Right atrium auricular region (tissue), 2 donors: ENCODE measurements around the gene SEMA4D. TPM values are rescaled to one million over a fixed set of nuclear protein-coding genes. Genes with fewer than 3 reads are reported as not detected.

Source experiments
- DNase-seq: peaks from one replicate; pipeline ENCODE4 v3.0.0-alpha.2; 2019; ENCODE audit warnings: low spot score
- H3K27ac ChIP-seq, 2 donors: fragments of 200-600 bp; sonication (generic); 1 replicate in 1 of 2; 2 replicates in 1 of 2; pipeline ENCODE4 v1.5.1; 2016 to 2019
- H3K27me3 ChIP-seq, 2 donors: fragments of 200-600 bp; sonication (generic); one replicate each; pipeline versions ENCODE4 v1.5.1 to v1.6.0; 2017 to 2019
- H3K36me3 ChIP-seq: fragments of 200-600 bp; sonication (generic); one replicate; pipeline ENCODE4 v1.5.1; 2016
- H3K4me1 ChIP-seq, 2 donors: fragments of 200-600 bp; sonication (generic); one replicate each; pipeline versions ENCODE4 v1.5.1 to v1.6.0; 2017 to 2019
- H3K4me3 ChIP-seq, 2 donors: fragments of 200-600 bp; sonication (generic); 1 replicate in 1 of 2; 2 replicates in 1 of 2; pipeline ENCODE4 v1.5.1; 2017 to 2019; ENCODE audit warnings: mild to moderate bottlenecking in 1 of 2, moderate library complexity in 1 of 2
- H3K9me3 ChIP-seq, 2 donors: fragments of 200-600 bp; sonication (generic); one replicate each; pipeline ENCODE4 v1.5.1; 2019
- total RNA-seq, 2 donors: library from RNA; depleted of rRNA; stranded (reverse); fragments of >200 nt; gene quantifications; one replicate each; pipeline ENCODE4 v1.1.0, GENCODE V29; 2016
- TF ChIP-seq, protein P1 (sequence below), 2 donors: fragments of 200-600 bp; sonication (generic); IDR thresholded peaks; one replicate each; pipeline ENCODE4 v1.5.1; 2019; ENCODE audit warnings: antibody characterized with exemption in 2 of 2

SEMA4D gene
- total RNA-seq, 2 donors from 2014 or later: 14.6 to 22.1 TPM

DNA sequence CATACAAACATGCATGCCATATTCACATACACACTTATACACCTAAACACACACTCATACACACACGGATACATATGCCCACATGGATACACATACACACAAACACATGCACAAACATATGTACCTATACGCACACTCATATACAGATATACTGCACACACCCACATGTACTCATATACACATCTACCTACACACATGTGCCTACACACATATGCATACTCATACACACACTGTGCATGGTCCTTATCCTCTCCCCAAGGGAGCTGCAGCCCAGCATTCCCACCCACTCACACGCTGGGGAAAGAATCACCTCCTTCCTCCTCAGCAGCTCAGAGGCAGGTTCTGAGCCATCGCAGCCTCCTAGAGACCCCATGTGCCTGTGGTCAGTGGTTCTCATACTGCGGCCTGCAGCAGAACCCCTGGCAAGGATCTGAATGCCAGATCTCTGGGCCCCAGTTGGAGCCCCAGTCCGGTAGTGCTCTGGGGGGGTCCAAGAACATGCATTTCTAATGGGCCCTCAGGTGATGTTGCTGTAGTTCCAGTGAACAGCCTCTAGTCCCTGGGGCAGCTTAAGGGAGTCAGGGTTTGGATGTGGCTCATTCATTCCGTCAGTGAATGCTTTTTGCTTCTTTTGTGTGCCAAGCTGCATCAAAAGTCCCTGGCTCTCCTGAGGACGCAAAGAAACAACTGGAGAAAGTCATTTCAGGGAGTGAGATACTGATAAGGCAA is 39.0 kb downstream of the SEMA4D start:
- Histone ChIP-seq H3K36me3 (no peaks in the 10 kb centered on the region), H3K27ac (no peak overlapping the region), H3K27me3 (no peaks in the 10 kb centered on the region), H3K4me1 (peaks cover 0 to 4% of the 10 kb centered on the region in 2 donors), H3K4me3 (no peak overlapping the region), H3K9me3 (no peaks in the 10 kb centered on the region)
- no peak for DNase-seq
- TF ChIP-seq, protein P1, sequence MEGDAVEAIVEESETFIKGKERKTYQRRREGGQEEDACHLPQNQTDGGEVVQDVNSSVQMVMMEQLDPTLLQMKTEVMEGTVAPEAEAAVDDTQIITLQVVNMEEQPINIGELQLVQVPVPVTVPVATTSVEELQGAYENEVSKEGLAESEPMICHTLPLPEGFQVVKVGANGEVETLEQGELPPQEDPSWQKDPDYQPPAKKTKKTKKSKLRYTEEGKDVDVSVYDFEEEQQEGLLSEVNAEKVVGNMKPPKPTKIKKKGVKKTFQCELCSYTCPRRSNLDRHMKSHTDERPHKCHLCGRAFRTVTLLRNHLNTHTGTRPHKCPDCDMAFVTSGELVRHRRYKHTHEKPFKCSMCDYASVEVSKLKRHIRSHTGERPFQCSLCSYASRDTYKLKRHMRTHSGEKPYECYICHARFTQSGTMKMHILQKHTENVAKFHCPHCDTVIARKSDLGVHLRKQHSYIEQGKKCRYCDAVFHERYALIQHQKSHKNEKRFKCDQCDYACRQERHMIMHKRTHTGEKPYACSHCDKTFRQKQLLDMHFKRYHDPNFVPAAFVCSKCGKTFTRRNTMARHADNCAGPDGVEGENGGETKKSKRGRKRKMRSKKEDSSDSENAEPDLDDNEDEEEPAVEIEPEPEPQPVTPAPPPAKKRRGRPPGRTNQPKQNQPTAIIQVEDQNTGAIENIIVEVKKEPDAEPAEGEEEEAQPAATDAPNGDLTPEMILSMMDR (IDR thresholded peaks at IDR 0.05): no peak

DNA sequence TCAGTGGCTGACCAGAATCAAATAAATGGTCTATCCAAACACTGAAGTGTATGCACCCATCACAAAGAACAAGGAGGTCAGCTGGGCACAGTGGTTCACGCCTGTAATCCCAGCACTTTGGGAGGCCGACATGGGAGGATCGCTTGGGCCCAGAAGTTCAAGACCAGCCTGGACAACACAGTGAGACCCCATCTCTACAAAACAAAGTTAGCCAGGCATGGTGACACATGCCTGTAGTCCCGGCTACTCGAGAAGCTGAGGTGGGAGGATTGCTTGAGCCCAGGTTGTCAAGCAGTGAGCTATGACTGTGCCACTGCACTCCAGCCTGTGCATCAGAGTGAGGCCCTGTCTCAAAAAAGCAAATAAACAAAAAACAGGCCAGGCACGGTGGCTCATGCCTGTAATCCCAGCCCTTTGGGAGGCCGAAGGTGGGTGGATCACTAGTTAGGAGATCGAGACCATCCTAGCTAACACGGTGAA is 40.5 kb downstream of the SEMA4D start:
- peaks cover 0 to 4% of the 10 kb centered on the region in 2 donors for H3K4me1 ChIP-seq
- H3K9me3 ChIP-seq: no peaks in the 10 kb centered on the region
- no peaks in the 10 kb centered on the region for H3K27me3 ChIP-seq
- TF ChIP-seq, protein P1 (IDR thresholded peaks at IDR 0.05): no peak
- no peak for DNase-seq
- no peak overlapping the region for H3K4me3 ChIP-seq
- no peaks in the 10 kb centered on the region for H3K36me3 ChIP-seq
- no peak overlapping the region for H3K27ac ChIP-seq

DNA sequence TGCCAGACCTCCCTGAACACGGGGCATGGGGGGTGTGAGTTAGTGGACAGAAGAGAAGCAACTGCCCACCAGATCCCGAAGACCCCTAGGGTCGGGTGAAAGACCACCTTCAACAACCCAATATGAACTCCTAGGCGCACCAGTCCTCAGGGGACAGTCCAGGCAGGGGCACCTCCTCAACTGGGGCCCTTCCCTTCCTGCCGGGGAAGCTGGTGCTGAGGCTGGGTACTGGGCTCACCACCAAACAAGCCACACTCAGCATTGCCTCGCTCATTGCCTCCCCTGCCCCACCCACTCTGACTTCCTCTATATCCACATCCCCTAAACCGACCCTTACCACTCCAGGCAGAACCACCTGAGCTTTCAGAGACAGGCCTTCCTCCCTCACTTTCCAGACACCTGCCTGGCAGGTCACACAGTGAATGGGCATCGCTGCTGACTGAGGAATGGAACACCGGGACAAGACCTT is 42.5 kb downstream of the SEMA4D start:
- TF ChIP-seq, protein P1 (IDR thresholded peaks at IDR 0.05): no peak
- Histone ChIP-seq H3K9me3 (no peaks in the 10 kb centered on the region), H3K27ac (no peak overlapping the region), H3K27me3 (no peaks in the 10 kb centered on the region), H3K4me1 (no peaks in the 10 kb centered on the region), H3K4me3 (no peak overlapping the region), H3K36me3 (no peaks in the 10 kb centered on the region)
- DNase-seq: no peak

DNA sequence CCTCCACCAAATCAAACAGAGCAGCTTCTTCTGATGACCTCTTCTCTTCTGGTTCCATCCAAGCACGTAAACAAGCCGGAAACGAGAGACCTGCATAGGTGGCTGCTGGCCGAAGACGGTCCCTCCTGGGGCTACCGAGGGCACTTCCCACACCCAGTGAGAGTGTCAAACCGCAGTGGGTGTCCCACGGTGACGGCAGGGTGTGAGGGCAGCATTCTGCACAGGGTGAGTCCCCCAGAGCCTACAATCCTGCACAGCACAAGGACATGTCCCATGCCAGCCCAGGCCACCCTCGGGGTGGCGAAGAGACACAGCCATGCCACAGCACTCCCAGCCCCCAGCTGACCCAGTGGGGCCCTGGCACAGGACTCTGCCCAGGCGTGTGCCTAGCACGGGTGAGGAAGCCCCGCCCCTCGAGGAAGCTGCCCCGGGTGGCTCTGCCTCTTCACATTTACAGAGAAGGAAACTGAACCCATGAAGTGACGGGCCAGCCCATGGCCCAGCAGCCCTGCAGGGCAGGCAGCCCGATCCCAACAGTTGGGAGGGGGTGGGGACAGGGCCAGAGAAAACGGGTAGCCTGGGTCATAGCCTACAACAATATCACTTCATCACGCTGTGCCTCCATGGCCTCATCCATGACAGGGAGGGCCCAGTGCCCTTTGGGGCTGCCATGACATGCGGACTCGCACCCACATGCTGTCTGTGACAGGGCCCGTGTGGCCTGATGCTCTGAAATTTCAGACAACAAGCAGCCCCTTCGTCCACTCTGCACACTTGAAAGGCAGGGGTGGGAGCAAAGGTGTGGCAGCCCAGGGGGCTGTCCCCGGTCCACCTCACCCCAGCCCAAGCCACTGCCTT is 43.2 kb downstream of the SEMA4D start:
- Histone ChIP-seq H3K4me3 (no peak overlapping the region), H3K36me3 (no peaks in the 10 kb centered on the region), H3K27me3 (no peaks in the 10 kb centered on the region), H3K4me1 (no peaks in the 10 kb centered on the region), H3K27ac (no peak overlapping the region), H3K9me3 (no peaks in the 10 kb centered on the region)
- TF ChIP-seq, protein P1 (IDR thresholded peaks at IDR 0.05): no peak
- no peak for DNase-seq

DNA sequence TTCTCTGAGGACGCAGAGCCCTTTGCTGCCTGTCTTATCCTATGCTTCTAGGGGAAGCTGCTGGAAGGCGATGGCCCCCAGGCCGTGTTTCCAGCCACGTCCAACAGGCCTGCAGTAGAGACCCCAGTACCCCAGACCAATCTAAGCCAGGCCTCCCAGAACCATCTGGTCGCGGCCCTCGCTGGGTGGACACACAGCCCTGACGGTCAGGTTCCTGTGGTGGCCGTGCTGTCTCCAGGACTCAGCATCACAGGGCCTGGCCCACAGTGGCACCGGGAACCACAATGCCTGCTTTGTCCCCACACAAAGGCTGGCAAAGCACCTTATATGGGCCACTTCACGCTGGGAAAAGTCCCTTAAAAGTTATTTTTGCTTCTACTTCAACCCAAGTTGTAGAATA is 44.5 kb downstream of the SEMA4D start:
- Histone ChIP-seq H3K27me3 (no peaks in the 10 kb centered on the region), H3K9me3 (no peaks in the 10 kb centered on the region), H3K4me1 (no peaks in the 10 kb centered on the region), H3K36me3 (no peaks in the 10 kb centered on the region), H3K27ac (no peak overlapping the region), H3K4me3 (no peak overlapping the region)
- TF ChIP-seq, protein P1 (IDR thresholded peaks at IDR 0.05): no peak
- no peak for DNase-seq
